ENCODE results near the gene SELENOS.

DNA sequence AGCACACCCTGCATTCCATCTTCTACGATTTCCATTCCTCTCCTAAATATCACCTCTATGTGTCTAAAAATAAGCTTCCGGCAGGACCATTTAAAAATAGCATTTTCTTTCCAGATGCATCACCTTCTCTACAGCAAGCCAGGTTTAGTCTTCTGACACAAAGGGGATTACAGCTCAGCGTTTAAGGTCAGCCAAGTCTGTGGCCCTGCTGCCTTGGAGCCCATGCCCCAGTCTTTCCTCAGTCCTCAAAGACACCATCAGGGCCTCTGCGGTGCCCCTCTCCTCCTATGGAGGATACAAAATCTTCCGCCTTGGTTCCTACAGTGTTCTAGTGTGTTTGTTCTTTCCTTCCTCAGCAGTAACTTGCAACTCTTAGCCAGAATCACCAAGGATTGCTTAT, 3.8 kb downstream of the SELENOS start:
- TF ChIP-seq, protein P1, sequence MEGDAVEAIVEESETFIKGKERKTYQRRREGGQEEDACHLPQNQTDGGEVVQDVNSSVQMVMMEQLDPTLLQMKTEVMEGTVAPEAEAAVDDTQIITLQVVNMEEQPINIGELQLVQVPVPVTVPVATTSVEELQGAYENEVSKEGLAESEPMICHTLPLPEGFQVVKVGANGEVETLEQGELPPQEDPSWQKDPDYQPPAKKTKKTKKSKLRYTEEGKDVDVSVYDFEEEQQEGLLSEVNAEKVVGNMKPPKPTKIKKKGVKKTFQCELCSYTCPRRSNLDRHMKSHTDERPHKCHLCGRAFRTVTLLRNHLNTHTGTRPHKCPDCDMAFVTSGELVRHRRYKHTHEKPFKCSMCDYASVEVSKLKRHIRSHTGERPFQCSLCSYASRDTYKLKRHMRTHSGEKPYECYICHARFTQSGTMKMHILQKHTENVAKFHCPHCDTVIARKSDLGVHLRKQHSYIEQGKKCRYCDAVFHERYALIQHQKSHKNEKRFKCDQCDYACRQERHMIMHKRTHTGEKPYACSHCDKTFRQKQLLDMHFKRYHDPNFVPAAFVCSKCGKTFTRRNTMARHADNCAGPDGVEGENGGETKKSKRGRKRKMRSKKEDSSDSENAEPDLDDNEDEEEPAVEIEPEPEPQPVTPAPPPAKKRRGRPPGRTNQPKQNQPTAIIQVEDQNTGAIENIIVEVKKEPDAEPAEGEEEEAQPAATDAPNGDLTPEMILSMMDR (IDR thresholded peaks at IDR 0.05), result no peak
- TF ChIP-seq POLR2A (IDR thresholded peaks at IDR 0.05), result no peak

Data from adrenal gland (tissue), 5 donors.